PC-9 (cell line): Measurements from ENCODE around the gene TBX6.

Experiments used
- EZH2 ChIP-seq: fragments of 200-600 bp; sonication (generic); IDR thresholded peaks from 2 replicates; pipeline ENCODE4 v1.8.0; 2017; ENCODE audit warnings: antibody characterized with exemption, low read depth
- TF ChIP-seq, protein P1 (sequence below): fragments of 200-600 bp; sonication (generic); conservative IDR thresholded peaks from 2 replicates; pipeline ENCODE4 v1.6.1; 2017; ENCODE audit warnings: mixed run types, antibody characterized with exemption, mild to moderate bottlenecking, moderate library complexity

DNA sequence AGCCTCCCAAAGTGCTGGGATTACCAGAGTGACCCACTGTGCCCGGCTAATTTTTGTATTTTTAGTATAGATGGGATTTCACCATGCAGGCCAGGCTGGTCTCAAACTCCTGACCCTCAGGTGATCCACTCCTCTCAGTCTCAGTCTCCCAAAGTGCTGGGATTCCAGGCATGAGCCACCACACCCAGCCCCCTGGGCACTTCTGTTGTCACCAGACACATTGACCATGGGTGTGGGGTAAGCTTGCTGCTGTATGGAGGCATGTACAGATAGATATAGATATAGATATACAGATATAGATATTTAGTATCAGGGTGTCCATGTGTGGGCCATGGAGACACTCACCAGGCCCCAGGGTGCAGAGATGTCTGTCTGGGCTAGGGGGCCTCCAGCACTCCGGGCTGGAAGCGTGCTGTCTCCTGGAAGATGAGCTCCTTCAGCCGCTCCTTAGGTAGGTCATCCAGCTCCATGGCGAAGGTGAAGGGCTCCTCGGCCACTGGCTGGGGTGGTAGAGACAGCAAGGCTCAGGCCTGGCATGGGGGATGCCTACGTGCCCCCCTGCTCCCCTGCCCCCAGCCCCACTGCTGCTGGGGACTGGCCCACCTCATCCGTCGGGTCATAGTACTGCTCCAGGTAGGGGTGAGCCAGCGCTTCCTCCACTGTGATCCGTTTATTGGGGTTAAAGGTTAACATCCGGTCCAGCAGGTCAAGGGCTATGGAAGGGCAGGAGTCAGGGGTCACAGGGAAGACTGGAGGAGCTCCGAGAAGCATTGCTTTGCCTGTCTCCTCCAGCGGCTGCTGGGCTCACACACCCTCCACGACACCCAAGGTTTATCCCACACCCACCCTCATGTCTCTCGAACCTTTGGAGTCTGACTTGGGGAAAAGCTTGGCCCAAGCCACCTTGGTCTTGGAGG is 24.8 kb upstream of the TBX6 start:
- TF ChIP-seq, protein P1, sequence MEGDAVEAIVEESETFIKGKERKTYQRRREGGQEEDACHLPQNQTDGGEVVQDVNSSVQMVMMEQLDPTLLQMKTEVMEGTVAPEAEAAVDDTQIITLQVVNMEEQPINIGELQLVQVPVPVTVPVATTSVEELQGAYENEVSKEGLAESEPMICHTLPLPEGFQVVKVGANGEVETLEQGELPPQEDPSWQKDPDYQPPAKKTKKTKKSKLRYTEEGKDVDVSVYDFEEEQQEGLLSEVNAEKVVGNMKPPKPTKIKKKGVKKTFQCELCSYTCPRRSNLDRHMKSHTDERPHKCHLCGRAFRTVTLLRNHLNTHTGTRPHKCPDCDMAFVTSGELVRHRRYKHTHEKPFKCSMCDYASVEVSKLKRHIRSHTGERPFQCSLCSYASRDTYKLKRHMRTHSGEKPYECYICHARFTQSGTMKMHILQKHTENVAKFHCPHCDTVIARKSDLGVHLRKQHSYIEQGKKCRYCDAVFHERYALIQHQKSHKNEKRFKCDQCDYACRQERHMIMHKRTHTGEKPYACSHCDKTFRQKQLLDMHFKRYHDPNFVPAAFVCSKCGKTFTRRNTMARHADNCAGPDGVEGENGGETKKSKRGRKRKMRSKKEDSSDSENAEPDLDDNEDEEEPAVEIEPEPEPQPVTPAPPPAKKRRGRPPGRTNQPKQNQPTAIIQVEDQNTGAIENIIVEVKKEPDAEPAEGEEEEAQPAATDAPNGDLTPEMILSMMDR = no peak
- no peak for TF ChIP-seq EZH2
